CD4-positive, alpha-beta T cell treated with Interleukin-21 for 1 hour (primary cell): Measurements from ENCODE around the gene CMTM8.
"Not testable (repeated sequence)": the region's sequence is repeated elsewhere in the genome, so short reads cannot be mapped to it uniquely, and the experiment has no call there.

Experiments
- DNase-seq: peaks from one replicate; pipeline ENCODE4 v3.0.0-alpha.2; 2020

CMTM8 gene

GRCh38 chr3:32387512-32387911 is 149.0 kb downstream of the CMTM8 start:
- DNase-seq, result no peak

DNA sequence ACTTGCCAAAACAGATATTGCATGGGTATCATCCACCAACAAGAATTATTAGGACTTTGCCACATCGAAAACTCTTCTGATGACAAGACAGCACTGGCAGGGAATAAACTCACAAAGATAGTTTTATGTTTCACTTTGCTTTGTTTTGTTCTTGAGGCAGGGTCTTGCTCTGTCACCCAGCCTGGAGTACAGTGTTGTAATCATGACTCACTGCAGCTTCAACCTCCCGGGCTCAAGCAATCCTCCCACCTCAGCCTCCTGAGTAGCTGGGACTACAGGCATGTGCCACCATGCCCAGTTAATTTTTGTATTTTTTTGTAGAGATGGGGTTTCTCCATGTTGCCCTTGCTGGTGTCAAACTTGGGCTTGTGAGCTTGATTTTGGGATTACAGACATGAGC is 151.1 kb downstream of the CMTM8 start:
- DNase-seq, result not testable (repeated sequence)

DNA sequence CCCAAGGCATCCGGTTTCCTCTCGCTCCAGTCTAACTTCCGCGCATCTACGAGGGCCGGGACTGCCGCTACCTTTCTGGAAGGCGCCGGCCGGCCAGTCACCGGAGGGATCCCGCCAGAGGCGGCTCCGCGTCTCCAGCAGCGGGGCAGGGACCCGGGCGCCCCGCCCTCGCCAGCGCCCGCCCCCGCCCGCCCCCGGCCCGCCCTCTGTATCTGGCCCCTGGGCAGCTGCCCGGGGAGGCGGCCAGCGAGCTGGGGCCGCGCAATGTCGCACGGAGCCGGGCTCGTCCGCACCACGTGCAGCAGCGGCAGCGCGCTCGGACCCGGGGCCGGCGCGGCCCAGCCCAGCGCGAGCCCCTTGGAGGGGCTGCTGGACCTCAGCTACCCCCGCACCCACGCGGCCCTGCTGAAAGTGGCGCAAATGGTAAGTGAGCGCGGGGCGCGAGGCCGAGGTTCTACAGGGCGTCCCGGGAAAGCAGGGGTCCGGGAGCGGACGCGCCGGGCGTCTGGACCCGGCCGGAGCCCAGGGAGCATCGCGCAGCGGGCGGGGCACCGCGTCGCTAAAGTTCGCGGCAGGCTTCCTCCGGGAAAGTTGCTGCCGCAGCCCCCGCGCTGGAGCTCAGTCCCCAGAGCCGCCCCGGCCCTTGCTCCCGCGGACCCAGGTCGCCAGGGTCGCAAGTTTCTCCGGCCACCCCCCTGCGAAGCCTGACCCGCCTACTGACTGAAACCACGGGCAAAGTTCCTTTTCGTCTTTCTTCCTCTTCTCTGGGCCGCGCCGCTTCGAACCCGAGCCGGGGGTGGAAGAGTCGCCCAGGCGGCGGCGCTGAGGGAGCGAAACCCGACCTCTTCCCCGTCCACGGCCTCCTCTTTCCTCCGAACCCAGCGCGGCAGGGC is 153.4 kb downstream of the CMTM8 start, which contains the start of gene CMTM7:
Gene CMTM7 (plus strand): TSS at position 211 of the 893 bp plus-strand sequence. CDS start 54 bp downstream, at position 265.
- peak; percentile 73 for DNase-seq

- DNase-seq, result peak; percentile 25
Measured at GRCh38 chr3:32392536-32393302, 154.2 kb downstream of the CMTM8 start.

GRCh38 chr3:32395496-32395895 is 157.0 kb downstream of the CMTM8 start:
- no peak for DNase-seq

DNA sequence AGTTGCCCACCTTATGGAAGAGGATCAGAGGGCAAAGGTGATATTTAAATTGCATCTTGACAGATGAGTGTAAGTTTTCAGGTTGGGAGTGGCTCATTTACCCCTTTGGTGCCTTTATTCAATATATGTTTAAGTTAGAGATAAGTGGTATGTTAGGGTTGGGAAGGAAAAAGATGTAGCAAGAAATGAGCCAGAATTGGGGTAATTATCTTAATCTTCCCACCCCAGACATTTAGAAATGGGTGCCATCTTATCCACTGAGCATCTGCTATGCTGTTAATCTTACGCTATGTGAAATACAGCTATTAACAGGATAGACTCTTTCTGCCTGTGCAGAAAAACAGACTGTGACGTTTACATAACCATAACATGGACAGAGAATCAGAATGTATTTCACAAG is 159.5 kb downstream of the CMTM8 start:
- DNase-seq, result no peak

- no peak for DNase-seq
Measured at GRCh38 chr3:32398531-32398930, 160.1 kb downstream of the CMTM8 start.

DNA sequence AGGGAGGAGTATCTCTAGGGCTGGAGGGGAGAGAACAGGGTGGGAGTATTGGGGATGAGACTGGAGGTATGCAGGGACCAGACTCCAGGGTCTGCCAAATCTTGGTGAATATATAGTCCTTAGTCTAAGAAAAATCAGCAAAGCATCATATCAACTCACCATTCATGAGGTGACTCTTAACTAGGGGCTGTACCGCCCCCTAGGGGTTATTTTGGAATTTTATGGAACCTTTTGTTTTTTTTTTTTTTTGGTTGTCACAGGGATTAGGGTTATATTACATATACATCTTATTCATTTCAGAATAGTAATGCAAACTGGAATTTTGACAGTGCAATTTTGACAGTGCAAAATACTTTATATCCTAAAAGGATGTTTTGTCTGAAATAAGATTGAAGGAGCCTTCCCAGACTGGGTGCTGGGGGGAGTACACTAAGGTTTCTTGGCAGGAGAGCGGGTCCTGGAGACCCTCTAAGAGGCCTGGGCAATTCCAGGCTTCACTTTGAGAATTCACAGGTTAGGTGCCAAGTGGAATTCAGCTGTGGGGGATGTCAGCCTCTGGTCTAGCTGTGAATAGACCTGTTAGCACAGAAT is 160.6 kb downstream of the CMTM8 start:
- DNase-seq, result peak; percentile 77

DNA sequence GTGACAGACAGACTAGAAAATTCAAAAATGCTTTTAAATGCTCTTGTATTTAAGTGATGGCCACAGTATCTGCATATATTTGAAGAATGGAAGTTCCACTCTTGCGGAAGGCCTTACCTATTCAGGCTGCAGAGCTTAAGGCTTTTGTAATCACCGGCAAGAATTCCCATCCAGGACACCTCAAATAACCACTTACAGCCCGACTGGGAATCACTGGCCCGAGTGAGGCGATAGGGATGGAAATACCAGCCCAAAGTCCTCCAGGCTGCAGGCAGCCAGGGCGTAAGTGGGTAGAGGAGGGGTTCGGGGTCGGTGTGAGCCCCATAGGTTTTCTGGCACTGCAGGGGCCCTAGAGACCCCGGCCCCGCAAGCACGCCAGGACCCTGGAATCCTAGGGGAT is 162.6 kb downstream of the CMTM8 start:
- no peak for DNase-seq

DNA sequence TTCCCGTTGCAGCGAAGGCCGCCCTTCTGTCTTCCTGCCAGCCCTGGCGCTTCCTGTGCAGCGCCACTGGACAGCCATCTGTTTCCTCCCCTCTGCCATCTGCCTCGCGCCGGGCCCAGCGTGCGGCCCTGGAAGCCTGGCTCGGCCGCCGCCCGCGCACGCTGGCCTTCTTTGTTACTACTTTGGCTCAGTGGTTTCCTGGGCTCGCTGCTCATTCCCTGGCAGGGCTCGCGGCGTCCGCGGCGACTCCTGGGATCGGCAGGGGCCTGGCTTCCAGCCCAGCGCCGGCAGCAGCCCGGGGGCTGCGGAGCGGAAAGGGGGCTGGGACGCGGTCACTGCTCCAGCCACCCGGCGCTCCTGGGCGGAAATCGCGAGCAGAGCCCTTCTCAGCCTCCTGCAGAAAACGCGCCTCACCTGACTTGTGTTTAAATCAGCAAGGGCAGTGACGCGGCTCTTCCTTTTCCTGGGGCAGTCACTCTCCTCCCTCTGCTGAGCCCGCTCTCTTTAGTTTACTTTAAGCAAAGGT is 163.1 kb downstream of the CMTM8 start:
- peak; percentile 69 for DNase-seq

- DNase-seq, result no peak
Measured at GRCh38 chr3:32403663-32404062, 165.2 kb downstream of the CMTM8 start.

DNA sequence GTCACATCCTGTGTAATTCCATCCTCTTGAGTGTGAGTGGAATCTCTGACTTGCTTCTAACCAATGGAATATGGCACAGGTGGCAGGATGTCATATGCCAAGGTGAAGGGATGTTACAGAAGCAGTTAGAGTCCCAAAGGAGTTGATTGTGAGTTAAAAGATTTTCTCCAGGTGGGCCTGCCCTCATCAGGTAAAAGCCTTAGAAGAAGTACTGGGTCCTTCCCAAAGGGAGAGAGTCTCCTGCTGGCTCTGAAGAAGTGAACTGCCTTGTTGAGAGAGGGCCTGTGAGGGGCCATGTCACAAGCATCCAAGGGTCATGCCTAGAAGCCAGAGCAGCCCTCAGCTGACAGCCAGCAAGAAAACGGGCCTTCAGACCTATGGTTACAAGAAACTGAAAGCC is 166.2 kb downstream of the CMTM8 start:
- no peak for DNase-seq

- no peak for DNase-seq
Measured at GRCh38 chr3:32405155-32405554, 166.7 kb downstream of the CMTM8 start.

- no peak for DNase-seq
Measured at GRCh38 chr3:32405711-32406323, 167.3 kb downstream of the CMTM8 start.

DNA sequence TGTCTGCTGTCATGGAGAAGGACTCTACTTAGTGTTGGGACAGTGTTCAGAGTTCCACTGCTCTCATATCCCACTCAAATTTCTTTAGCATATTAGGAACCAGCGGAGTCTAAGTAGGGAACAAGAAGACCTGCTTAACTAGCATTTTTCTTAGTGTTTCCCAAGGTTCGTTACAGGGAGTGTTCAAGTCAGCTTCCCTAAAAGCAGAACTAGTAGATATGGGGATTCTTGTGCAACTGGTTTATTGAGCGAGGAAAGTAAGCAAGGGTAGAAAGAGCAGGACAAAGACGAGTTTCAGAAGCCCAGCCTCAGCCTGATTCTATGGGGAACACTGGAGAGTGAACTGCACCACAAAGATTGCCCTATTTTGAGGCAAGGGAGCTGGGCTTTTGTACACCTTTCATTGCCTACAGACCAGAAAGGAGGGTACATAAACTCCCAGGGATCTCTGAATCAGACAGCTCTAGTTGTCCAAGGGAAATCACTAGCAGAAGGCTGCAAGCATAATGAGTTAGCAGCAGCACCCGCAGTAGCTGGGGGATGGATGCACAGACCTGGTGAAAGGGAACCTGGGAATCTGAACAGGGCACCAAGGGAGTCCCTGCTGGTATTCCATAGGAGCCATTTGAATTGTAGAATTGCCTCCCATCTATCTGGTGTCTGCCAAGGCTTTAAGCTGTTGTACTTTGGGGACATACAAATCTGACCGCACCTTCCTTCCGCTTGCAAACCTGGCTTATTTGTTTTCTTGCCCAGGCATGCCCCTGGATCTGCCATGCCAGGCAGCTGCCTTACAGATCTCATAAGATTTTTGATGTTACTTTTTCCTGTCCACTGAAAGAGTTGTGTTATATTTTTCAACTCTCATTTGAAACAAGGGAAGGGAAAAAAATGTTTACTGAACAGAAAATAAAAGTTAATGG is 168.3 kb downstream of the CMTM8 start:
- no peak for DNase-seq

DNA sequence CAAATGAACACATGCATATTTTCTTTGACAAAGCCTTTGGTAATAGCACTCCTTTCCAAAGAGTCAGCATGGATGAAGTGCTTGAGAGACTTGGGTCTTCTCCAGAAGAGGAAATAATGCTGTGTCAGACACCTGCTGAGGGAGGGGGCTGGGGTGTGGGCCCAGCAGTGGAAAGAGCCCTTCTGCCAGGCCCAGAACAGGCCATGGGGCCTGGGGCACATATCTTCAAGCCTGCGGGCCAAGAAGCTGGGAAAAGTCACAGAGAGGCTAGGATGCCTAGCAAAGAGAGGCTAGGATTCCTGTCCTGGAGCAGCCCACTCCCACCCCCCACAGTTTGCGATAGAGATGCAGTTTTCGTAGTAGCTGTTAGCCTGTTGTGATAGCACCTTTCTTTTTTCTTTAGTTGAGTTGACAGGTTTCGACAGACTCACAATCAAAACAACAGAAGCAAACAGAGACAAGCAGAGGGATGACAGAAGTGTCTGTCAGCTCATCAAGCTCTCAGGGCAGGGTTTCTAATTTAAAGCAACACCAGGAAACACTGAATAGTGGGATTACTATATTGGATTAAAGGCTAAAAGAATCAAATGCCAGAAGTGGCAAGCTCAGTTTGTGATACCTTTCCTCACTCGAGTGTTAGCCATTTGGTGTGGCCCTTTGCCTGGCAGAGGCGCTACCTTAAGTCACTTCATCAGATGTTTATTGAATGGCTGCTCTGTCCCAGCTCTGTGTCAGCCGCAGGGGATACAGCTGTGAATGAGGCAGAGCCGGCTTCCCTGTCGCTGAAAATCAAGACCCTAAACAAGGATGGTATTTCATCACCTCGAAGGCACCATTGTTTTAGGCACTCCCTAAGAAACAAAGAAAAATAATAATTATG is 172.1 kb downstream of the CMTM8 start:
- DNase-seq, result no peak

- no peak for DNase-seq
Measured at GRCh38 chr3:32411442-32411841, 173.0 kb downstream of the CMTM8 start.

DNA sequence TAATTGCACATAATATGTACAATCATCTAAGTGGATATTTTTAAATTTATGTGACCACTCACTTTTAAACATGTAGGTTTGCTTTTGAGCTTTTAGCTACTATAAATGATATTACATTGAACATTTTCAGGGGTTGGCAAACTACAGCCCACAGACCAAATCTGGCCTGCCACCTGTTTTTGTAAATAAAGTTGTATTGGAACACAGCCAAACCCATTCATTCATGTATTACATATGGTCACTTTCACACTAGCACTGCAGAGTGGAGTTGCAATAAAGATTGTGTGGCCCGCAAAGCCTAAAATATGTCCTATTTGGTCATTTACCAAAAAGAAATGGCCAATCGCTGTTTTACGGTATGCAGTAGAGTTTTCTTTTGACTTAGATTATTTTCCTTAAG is 174.4 kb downstream of the CMTM8 start:
- DNase-seq, result no peak

DNA sequence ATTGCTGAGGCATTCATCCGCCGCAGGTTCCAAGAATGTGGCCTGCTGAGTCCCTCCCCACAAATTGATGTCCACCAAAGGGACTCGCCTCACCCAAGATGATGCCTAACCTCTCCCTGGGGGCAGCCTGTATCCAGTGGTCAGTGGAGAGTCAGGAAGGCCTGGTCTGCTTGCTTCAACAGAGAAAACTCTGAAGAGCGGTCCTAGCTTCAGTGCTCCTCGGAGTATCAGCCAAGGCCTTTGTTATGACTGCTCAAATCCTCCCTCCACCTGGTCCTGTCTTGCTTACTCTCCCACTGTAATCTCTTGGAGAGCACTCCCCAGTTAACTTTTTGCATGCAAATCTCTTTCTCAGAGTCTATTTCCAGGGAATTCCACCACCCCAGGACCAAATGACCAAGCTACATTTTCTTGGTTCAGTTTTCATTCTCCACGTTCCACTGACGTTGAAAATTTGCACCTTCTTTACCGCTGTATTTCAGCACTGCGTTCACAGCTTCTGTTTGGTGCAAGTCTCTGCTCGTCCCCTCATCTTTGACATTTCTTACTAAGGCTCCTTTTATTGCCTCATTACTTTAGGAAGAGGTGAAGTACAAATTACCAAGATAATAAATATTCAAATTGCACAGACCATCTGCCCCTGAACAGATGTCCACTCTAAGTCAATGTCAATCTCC is 175.5 kb downstream of the CMTM8 start:
- no peak for DNase-seq
